Caco-2 (cell line): Measurements from ENCODE around the gene HADH. TPM values are rescaled to one million over a fixed set of nuclear protein-coding genes. Genes with fewer than 3 reads are reported as not detected.

Experiments used
- Bru-seq: library from RNA; stranded (reverse); fragments of 400-500 nt; gene quantifications from one replicate; lab custom pipeline; 2021; lab: Mats Ljungman, UMichigan
- BruChase-seq, 2 experiments: library from RNA; stranded (reverse); fragments of 400-500 nt; gene quantifications; one replicate each; lab custom pipeline; 2021; lab: Mats Ljungman, UMichigan
- BruUV-seq: library from RNA; stranded (reverse); fragments of 400-500 nt; replicated peaks from 2 replicates; lab custom pipeline; 2021; lab: Mats Ljungman, UMichigan
- CTCF ChIA-PET: fragments of 300-600 bp; sonication (Branson Sonifier 250); formaldehyde crosslinking; loops from one replicate; lab custom pipeline; 2022; ENCODE audit warnings: antibody characterized with exemption; lab: Charles Lee
- POLR2A ChIA-PET: fragments of 300-600 bp; sonication (Branson Sonifier 250); formaldehyde crosslinking; loops from one replicate; lab custom pipeline; 2022; ENCODE audit warnings: antibody characterized with exemption; lab: Charles Lee
- DNase-seq, 2 experiments: peaks; one replicate each; pipeline versions ENCODE4 v3.0.0 to v3.0.0-alpha.2; 2020 to 2022
- H3K27me3 ChIP-seq: replicated peaks from 2 replicates; pipeline ENCODE4 v1.6.0; 2011; ENCODE audit warnings: low read length; ENCODE audit not compliant: control insufficient read depth, insufficient read depth
- H3K36me3 ChIP-seq: 2 replicates; pipeline ENCODE4 v1.5.1; 2011; ENCODE audit warnings: low read length; ENCODE audit not compliant: control insufficient read depth, insufficient read depth
- H3K4me1 ChIP-seq: fragments of 250-450 bp; sonication (Bioruptor Pico); 2 replicates; pipeline ENCODE4 v1.5.1; 2020; ENCODE audit warnings: mild to moderate bottlenecking
- H3K4me3 ChIP-seq: 2 replicates; pipeline ENCODE4 v1.5.1; 2011; ENCODE audit warnings: low read depth, mild to moderate bottlenecking, control low read depth, low read length
- H3K9me3 ChIP-seq: fragments of 250-450 bp; sonication (Bioruptor Pico); 2 replicates; pipeline ENCODE4 v1.5.1; 2020; ENCODE audit warnings: mild to moderate bottlenecking, moderate library complexity
- H3K27ac Mint-ChIP-seq: one replicate; pipeline ENCODE4 v1.8.0; 2022; ENCODE audit warnings: mixed read lengths; ENCODE audit not compliant: unreplicated experiment
- H3K27me3 Mint-ChIP-seq: one replicate; pipeline ENCODE4 v1.8.0; 2022; ENCODE audit warnings: mixed read lengths; ENCODE audit not compliant: insufficient read depth, unreplicated experiment
- H3K36me3 Mint-ChIP-seq: one replicate; pipeline ENCODE4 v1.8.0; 2022; ENCODE audit warnings: mild to moderate bottlenecking, mixed read lengths; ENCODE audit not compliant: insufficient read depth, unreplicated experiment
- H3K4me1 Mint-ChIP-seq: one replicate; pipeline ENCODE4 v1.8.0; 2022; ENCODE audit warnings: low read depth, mixed read lengths; ENCODE audit not compliant: unreplicated experiment
- H3K4me3 Mint-ChIP-seq: one replicate; pipeline ENCODE4 v1.8.0; 2022; ENCODE audit warnings: mild to moderate bottlenecking, moderate library complexity, mixed read lengths; ENCODE audit not compliant: unreplicated experiment
- H3K9me3 Mint-ChIP-seq: one replicate; pipeline ENCODE4 v1.8.0; 2022; ENCODE audit warnings: mixed read lengths; ENCODE audit not compliant: unreplicated experiment
- intact Hi-C: fragments of 100-400 bp; cut with micrococcal nuclease; formaldehyde crosslinking; loops from one replicate; pipeline ENCODE4 v1.10.0; 2022; ENCODE audit not compliant: unreplicated experiment
- long read RNA-seq: library from polyadenylated mRNA; stranded (forward); transcript quantifications from one replicate; pipeline ENCODE4 v2.0.0, GENCODE V29; 2022
- total RNA-seq: library from RNA; stranded (reverse); gene quantifications from 2 replicates; pipeline ENCODE4 v1.2.3, GENCODE V29; 2022
- TF ChIP-seq, protein P1 (sequence below), 2 experiments: fragments of 200-600 bp in 1 of 2; IDR thresholded peaks; 1 replicate in 1 of 2; 2 replicates in 1 of 2; pipeline versions ENCODE4 v1.5.1 to v1.8.0; 2011 to 2022; ENCODE audit warnings: antibody characterized with exemption in 1 of 2, control low read depth in 1 of 2, inconsistent platforms in 1 of 2, low read depth in 1 of 2, low read length in 1 of 2, mild to moderate bottlenecking in 1 of 2, moderate library complexity in 1 of 2; ENCODE audit not compliant: insufficient read depth in 1 of 2, severe bottlenecking in 1 of 2, unreplicated experiment in 1 of 2

The HADH gene
- total RNA-seq (35.8 and 38.1 TPM in 2 replicates), Bru-seq, nascent RNA (percentile 71 among the genes with signal in this experiment), BruChase-seq, experiment 1, labeled RNA remaining after a 2-hour chase (percentile 66 among the genes with signal in this experiment), BruChase-seq, experiment 2, labeled RNA remaining after a 6-hour chase (percentile 63 among the genes with signal in this experiment)
- long read RNA-seq, full-length matches to known transcripts: 52 of 61 reads
- long read RNA-seq, partial matches to known transcripts: 3 of 61 reads
- long read RNA-seq, other reads (novel, unspliced or antisense): 6 of 61 reads

DNA sequence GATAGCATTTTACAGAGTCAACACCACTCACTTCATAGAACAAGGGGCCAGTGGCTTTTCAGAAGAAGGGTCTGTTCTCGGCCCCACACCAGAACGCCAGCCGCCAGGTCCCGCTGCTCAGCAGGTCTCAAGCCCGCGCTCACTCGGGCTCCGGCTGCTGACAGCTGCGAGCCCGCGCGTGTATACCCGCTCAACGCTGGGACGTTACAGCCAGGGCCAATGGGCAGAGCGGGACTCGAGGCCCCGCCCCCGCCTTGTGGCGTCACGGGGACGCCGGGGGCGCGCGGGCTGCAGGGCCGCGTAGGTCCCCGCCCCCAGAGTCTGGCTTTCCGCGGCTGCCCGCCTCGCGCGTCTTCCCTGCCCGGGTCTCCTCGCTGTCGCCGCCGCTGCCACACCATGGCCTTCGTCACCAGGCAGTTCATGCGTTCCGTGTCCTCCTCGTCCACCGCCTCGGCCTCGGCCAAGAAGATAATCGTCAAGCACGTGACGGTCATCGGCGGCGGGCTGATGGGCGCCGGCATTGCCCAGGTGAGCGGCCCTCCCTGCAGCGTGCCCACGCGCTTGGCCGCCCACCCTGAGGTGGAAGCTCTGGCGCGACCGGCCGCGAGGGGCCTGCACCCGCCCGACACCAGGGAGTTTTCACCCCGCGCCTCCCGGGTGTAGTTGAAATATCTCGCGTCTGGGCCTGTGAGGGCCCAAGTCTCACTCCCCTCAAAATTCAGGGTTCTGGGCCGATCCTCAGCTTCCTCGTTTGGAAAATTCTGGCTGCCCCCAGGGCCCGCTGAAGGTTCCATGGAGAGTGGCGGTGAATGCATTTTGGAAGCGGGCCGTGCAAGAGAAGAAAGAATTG lies at the start of gene HADH:
Gene HADH, plus strand, starts transcription at position 353 of the 850 bp plus-strand sequence. Its CDS starts 44 bp downstream, at position 397.
- TF ChIP-seq, protein P1, sequence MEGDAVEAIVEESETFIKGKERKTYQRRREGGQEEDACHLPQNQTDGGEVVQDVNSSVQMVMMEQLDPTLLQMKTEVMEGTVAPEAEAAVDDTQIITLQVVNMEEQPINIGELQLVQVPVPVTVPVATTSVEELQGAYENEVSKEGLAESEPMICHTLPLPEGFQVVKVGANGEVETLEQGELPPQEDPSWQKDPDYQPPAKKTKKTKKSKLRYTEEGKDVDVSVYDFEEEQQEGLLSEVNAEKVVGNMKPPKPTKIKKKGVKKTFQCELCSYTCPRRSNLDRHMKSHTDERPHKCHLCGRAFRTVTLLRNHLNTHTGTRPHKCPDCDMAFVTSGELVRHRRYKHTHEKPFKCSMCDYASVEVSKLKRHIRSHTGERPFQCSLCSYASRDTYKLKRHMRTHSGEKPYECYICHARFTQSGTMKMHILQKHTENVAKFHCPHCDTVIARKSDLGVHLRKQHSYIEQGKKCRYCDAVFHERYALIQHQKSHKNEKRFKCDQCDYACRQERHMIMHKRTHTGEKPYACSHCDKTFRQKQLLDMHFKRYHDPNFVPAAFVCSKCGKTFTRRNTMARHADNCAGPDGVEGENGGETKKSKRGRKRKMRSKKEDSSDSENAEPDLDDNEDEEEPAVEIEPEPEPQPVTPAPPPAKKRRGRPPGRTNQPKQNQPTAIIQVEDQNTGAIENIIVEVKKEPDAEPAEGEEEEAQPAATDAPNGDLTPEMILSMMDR (IDR thresholded peaks at IDR 0.05; ENCODE audit: insufficient read depth in 1 of 2, low read depth in 1 of 2, low read length in 1 of 2, severe bottlenecking in 1 of 2, unreplicated experiment in 1 of 2): no peak
- Mint-ChIP-seq H3K36me3 (no peaks in the 10 kb centered on the region), H3K27ac (peak within 1 kb of the TSS; percentile 79), H3K4me3 (peak within 1 kb of the TSS; percentile 90), H3K9me3 (no peaks in the 10 kb centered on the region), H3K4me1 (peaks cover 13% of the 10 kb centered on the region), H3K27me3 (no peaks in the 10 kb centered on the region)
- CTCF ChIA-PET: no interaction called here
- Histone ChIP-seq H3K4me1 (no peaks in the 10 kb centered on the region), H3K9me3 (no peaks in the 10 kb centered on the region), H3K4me3 (peak within 1 kb of the TSS; percentile 95), H3K36me3 (no peaks in the 10 kb centered on the region), H3K27me3 (no peaks in the 10 kb centered on the region)
- BruUV-seq: TSS peak; percentile 36
- DNase-seq: peak; percentile 89 to 94
- intact Hi-C loops: loop anchor here (5.0 kb wide), 1 partner anchor 57 kb away; the partner anchor contains the start of gene CYP2U1
- POLR2A ChIA-PET: interaction anchor here (0.6 to 1.6 kb wide), 2 partner anchors 69 to 270 kb away, joined by 5 read pairs; partner anchors contain the start of gene PAPSS1

DNA sequence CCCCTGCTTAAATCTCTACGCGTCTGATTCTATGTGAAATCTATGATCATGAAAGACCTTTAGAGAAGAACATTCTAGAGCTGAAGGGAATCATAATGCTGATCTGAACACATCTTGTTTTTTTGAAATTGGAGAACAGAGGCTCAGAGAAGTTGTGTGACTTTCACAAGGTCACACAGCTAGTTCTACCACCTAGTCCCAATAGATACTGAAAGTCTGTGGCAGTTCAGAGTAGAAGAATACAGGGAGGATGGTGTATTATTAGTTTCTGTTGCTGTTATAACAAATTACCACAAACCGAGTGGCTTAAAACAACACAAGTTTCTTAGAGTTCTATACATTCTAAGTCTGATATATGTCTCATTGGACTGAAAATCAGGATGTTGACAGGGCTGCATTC lies 43.9 kb upstream of the HADH start:
- no peaks in the 10 kb centered on the region for H3K36me3 ChIP-seq
- intact Hi-C loops: no loop called here
- no peaks in the 10 kb centered on the region for H3K27me3 ChIP-seq
- no peak overlapping the region for H3K4me3 Mint-ChIP-seq
- H3K4me3 ChIP-seq: no peak overlapping the region
- no peaks in the 10 kb centered on the region for H3K4me1 Mint-ChIP-seq
- no peak overlapping the region for H3K27ac Mint-ChIP-seq
- no peaks in the 10 kb centered on the region for H3K4me1 ChIP-seq
- no peaks in the 10 kb centered on the region for H3K9me3 ChIP-seq
- no peaks in the 10 kb centered on the region for H3K9me3 Mint-ChIP-seq
- ChIA-PET CTCF (no interaction called here), POLR2A (interaction anchor here (0.6 kb wide), 1 partner anchor 415 kb away, joined by 3 read pairs; no protein-coding TSS in a partner anchor)
- no peaks in the 10 kb centered on the region for H3K27me3 Mint-ChIP-seq
- no peak for DNase-seq
- TF ChIP-seq, protein P1 (IDR thresholded peaks at IDR 0.05; ENCODE audit: insufficient read depth in 1 of 2, low read depth in 1 of 2, low read length in 1 of 2, severe bottlenecking in 1 of 2, unreplicated experiment in 1 of 2): no peak
- no peaks in the 10 kb centered on the region for H3K36me3 Mint-ChIP-seq
- no TSS peak for BruUV-seq
